Transverse colon (tissue), 4 donors: ENCODE measurements around the gene DENND1A. TPM values are rescaled to one million over a fixed set of nuclear protein-coding genes. Genes with fewer than 3 reads are reported as not detected.

Experiments
- DNase-seq: peaks from one replicate; pipeline ENCODE4 v3.0.0-alpha.2; 2019
- H3K27ac ChIP-seq, 4 donors: fragments of 200-600 bp; sonication (generic); 2 replicates each; pipeline ENCODE4 v1.5.1; 2016 to 2018; ENCODE audit warnings: inconsistent platforms in 4 of 4
- H3K27me3 ChIP-seq: fragments of 200-600 bp; sonication (generic); 2 replicates; pipeline ENCODE4 v1.5.1; 2017; ENCODE audit warnings: inconsistent platforms
- H3K36me3 ChIP-seq, 4 donors: fragments of 200-600 bp; sonication (generic); 2 replicates each; pipeline ENCODE4 v1.5.1; 2017 to 2019; ENCODE audit warnings: inconsistent platforms in 4 of 4
- H3K4me1 ChIP-seq, 4 donors: fragments of 200-600 bp; sonication (generic); 2 replicates each; pipeline ENCODE4 v1.5.1; 2017 to 2020; ENCODE audit warnings: inconsistent platforms in 4 of 4
- H3K4me3 ChIP-seq, 4 donors: fragments of 200-600 bp; sonication (generic); 1 replicate in 1 of 4; 2 replicates in 3 of 4; pipeline versions ENCODE4 v1.5.1 to v1.6.1; 2017 to 2019; ENCODE audit warnings: inconsistent platforms in 4 of 4
- H3K9me3 ChIP-seq, 2 donors: fragments of 200-600 bp; sonication (generic); 2 replicates each; pipeline ENCODE4 v1.5.1; 2017 to 2019; ENCODE audit warnings: inconsistent platforms in 2 of 2
- CTCF ChIP-seq, 5 experiments: fragments of 200-600 bp in 3 of 5; fragments of 450-650 bp in 2 of 5; sonication (generic) in 3 of 5; IDR thresholded peaks; 1 replicate in 2 of 5; 2 replicates in 3 of 5; pipeline ENCODE4 v1.5.1; 2016 to 2017; ENCODE audit warnings: antibody characterized with exemption in 5 of 5, inconsistent platforms in 3 of 5, mild to moderate bottlenecking in 2 of 5, moderate library complexity in 1 of 5
- EP300 ChIP-seq: sonication (generic); formaldehyde crosslinking; IDR thresholded peaks from one replicate; pipeline ENCODE4 v1.6.1; 2017; ENCODE audit warnings: antibody characterized with exemption, low read depth
- POLR2A ChIP-seq: fragments of 450-650 bp; IDR thresholded peaks from one replicate; pipeline ENCODE4 v1.6.1; 2016; ENCODE audit warnings: antibody characterized with exemption, mild to moderate bottlenecking, moderate library complexity
- POLR2AphosphoS5 ChIP-seq, 3 donors: sonication (generic); formaldehyde crosslinking; IDR thresholded peaks; one replicate each; pipeline ENCODE4 v1.6.1; 2016; ENCODE audit warnings: antibody characterized with exemption in 3 of 3
- WGBS, 2 donors: methylation state at CpG; one replicate each; pipeline ENCODE4 v1.1.5; 2018; ENCODE audit warnings: low coverage in 1 of 2; 5-methylcytosine and 5-hydroxymethylcytosine counted together
- in situ Hi-C, 4 donors: fragments of 200-750 bp; cut with MboI; loops; one replicate each; pipeline versions ENCODE4 v1.15.0 to v1.15.1; 2017; ENCODE audit warnings: low sequenced_read_pairs in 3 of 4, low pct_ligation_motif_present in 1 of 4, low pct_unique_long_range_greater_than_20kb in 1 of 4
- intact Hi-C: fragments of 100-400 bp; cut with DNase I; formaldehyde crosslinking; loops from one replicate; pipeline ENCODE4 v1.15.1; 2023; ENCODE audit warnings: low total_unique reads
- total RNA-seq, 4 donors: library from RNA; depleted of rRNA; stranded (reverse); fragments of >200 nt; gene quantifications; one replicate each; pipeline ENCODE4 v1.1.0, GENCODE V29; 2016

DENND1A gene
- total RNA-seq, 4 donors from 2014 or later: 12.5 to 78.6 (median 40.0) TPM

- in situ Hi-C loops: no loop called here
- Histone ChIP-seq H3K27ac (no peak overlapping the region), H3K4me1 (no peaks in the 10 kb centered on the region), H3K9me3 (no peaks in the 10 kb centered on the region), H3K36me3 (no peaks in the 10 kb centered on the region), H3K27me3 (no peaks in the 10 kb centered on the region), H3K4me3 (no peak overlapping the region)
- TF ChIP-seq EP300 (no peak), POLR2AphosphoS5 (IDR thresholded peaks at IDR 0.05) (no peak), CTCF (IDR thresholded peaks at IDR 0.05) (no peak), POLR2A (no peak)
- DNase-seq: no peak
- intact Hi-C loops: no loop called here
- WGBS, 2 donors: 92 to 95% methylated on average over 2 to 4 of the region's 4 CpGs
These were observed 415.2 kb downstream of the DENND1A start for GRCh38 chr9:123514766-123515165.

DNA sequence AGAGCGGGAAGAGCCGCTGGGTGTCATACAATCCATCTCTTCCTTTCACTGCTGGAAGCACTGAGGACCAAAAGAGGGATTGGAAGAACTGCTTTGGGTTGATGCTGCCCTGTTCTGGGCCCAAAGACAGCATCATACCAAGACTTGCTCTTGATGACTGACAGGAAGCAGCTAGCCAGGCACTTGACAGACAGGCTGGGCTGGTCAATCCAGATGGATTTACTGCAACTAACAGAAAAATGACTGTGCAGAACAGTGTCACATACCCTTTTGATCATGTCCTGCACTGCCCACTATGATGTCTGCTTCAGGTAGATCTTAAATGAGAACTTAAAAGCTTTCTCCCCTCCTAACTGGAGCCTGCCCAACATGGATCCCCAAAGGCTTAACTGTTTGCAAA, 416.4 kb downstream of the DENND1A start:
- Histone ChIP-seq H3K9me3 (no peaks in the 10 kb centered on the region), H3K4me3 (no peak overlapping the region), H3K27ac (no peak overlapping the region), H3K27me3 (no peaks in the 10 kb centered on the region), H3K4me1 (no peaks in the 10 kb centered on the region), H3K36me3 (no peaks in the 10 kb centered on the region)
- 90 to 94% methylated on average over 2 of the region's 2 CpGs for WGBS, 2 donors
- no peak for TF ChIP-seq POLR2AphosphoS5 (IDR thresholded peaks at IDR 0.05)
- no peak for TF ChIP-seq CTCF (IDR thresholded peaks at IDR 0.05)
- TF ChIP-seq POLR2A: no peak
- no peak for TF ChIP-seq EP300
- no peak for DNase-seq
- in situ Hi-C loops (no loop called here), intact Hi-C loops (no loop called here)

- no peak overlapping the region for H3K4me3 ChIP-seq
- in situ Hi-C loops: no loop called here
- H3K9me3 ChIP-seq: no peaks in the 10 kb centered on the region
- H3K27ac ChIP-seq: no peak overlapping the region
- TF ChIP-seq POLR2AphosphoS5 (IDR thresholded peaks at IDR 0.05) (no peak), CTCF (IDR thresholded peaks at IDR 0.05) (no peak), EP300 (no peak)
- no peaks in the 10 kb centered on the region for H3K27me3 ChIP-seq
- no peak for DNase-seq
- H3K4me1 ChIP-seq: no peaks in the 10 kb centered on the region
- WGBS, 2 donors: 92 to 95% methylated on average over 7 to 15 of the region's 15 CpGs
- intact Hi-C loops: no loop called here
- H3K36me3 ChIP-seq: no peaks in the 10 kb centered on the region
These were observed 418.3 kb downstream of the DENND1A start for GRCh38 chr9:123511326-123512277.

- in situ Hi-C loops (no loop called here), intact Hi-C loops (no loop called here)
- no peak for TF ChIP-seq EP300
- no peak for TF ChIP-seq POLR2AphosphoS5 (IDR thresholded peaks at IDR 0.05)
- TF ChIP-seq CTCF (IDR thresholded peaks at IDR 0.05): no peak
- no peak for TF ChIP-seq POLR2A
- WGBS, 2 donors: 71 to 91% methylated on average over 1 to 2 of the region's 2 CpGs
- DNase-seq: no peak
- no peaks in the 10 kb centered on the region for H3K4me1 ChIP-seq
- H3K4me3 ChIP-seq: no peak overlapping the region
- H3K36me3 ChIP-seq: no peaks in the 10 kb centered on the region
- H3K27me3 ChIP-seq: no peaks in the 10 kb centered on the region
- no peaks in the 10 kb centered on the region for H3K9me3 ChIP-seq
- H3K27ac ChIP-seq: no peak overlapping the region
These were observed 420.3 kb downstream of the DENND1A start for GRCh38 chr9:123509646-123510045.
